SU-DHL-6 (cell line): Measurements from ENCODE around the gene AQP2.
"Not testable (repeated sequence)": the region's sequence is repeated elsewhere in the genome, so short reads cannot be mapped to it uniquely, and the experiment has no call there.

Source experiments
- CTCF ChIP-seq: fragments of 200-600 bp; sonication (generic); IDR thresholded peaks from one replicate; pipeline ENCODE4 v1.5.1; 2017; ENCODE audit warnings: antibody characterized with exemption, mild to moderate bottlenecking, low read length, moderate library complexity; ENCODE audit not compliant: insufficient read depth, poor library complexity, severe bottlenecking
- EZH2phosphoT487 ChIP-seq: fragments of 200-600 bp; sonication (generic), shearing (Covaris generic); conservative IDR thresholded peaks from 2 replicates; pipeline ENCODE4 v1.6.1; 2018; ENCODE audit warnings: mild to moderate bottlenecking, antibody characterized with exemption, low read length, moderate library complexity, mixed read lengths

- not testable (repeated sequence) for TF ChIP-seq EZH2phosphoT487, CTCF
Measured at GRCh38 chr12:49989400-49989799, 38.9 kb downstream of the AQP2 start.
